Upper lobe of left lung (tissue), 4 donors: ENCODE measurements around the gene ALPG.
"Not testable (repeated sequence)": the region's sequence is repeated elsewhere in the genome, so short reads cannot be mapped to it uniquely, and the experiment has no call there.

Experiments
- CTCF ChIP-seq, 6 experiments: fragments of 450-650 bp in 4 of 6; fragments of 200-600 bp in 2 of 6; sonication (generic) in 2 of 6; IDR thresholded peaks; one replicate each; pipeline ENCODE4 v1.5.1; 2016 to 2019; ENCODE audit warnings: antibody characterized with exemption in 6 of 6
- POLR2A ChIP-seq, 4 donors: fragments of 450-650 bp; IDR thresholded peaks; one replicate each; pipeline ENCODE4 v1.5.1; 2016 to 2017; ENCODE audit warnings: antibody characterized with exemption in 4 of 4, mild to moderate bottlenecking in 2 of 4
- POLR2AphosphoS5 ChIP-seq, 2 donors: sonication (generic); formaldehyde crosslinking; IDR thresholded peaks; one replicate each; pipeline ENCODE4 v1.5.1; 2017; ENCODE audit warnings: antibody characterized with exemption in 2 of 2

GRCh38 chr2:232451645-232452044, 45.0 kb downstream of the ALPG start:
- TF ChIP-seq CTCF, POLR2A, POLR2AphosphoS5 (IDR thresholded peaks at IDR 0.05): not testable (repeated sequence)
